Naive thymus-derived CD8-positive, alpha-beta T cell (primary cell): Measurements from ENCODE around the gene DPY19L2. TPM values are rescaled to one million over a fixed set of nuclear protein-coding genes. Genes with fewer than 3 reads are reported as not detected.
"Not testable (repeated sequence)": the region's sequence is repeated elsewhere in the genome, so short reads cannot be mapped to it uniquely, and the experiment has no call there.

ENCODE experiments used
- ATAC-seq, 2 donors: fragments of 150-1000 bp; cut with Tn5 transposase in 1 of 2; sonication (Bioruptor Pico), chemical (Tn5 transposase) in 1 of 2; 1 replicate in 1 of 2; 2 replicates in 1 of 2; pipeline ENCODE4 v1.10.0; 2021; ENCODE audit warnings: mild to moderate bottlenecking in 2 of 2, moderate library complexity in 2 of 2
- POLR2A ChIA-PET: fragments of 350-600 bp; sonication (Branson Sonifier 250); formaldehyde crosslinking; loops from one replicate; lab custom pipeline; 2021; ENCODE audit warnings: antibody characterized with exemption; lab: Charles Lee
- DNase-seq, 10 donors: peaks; one replicate each; pipeline versions ENCODE4 v3.0.0 to v3.0.0-alpha.2; 2020 to 2022
- H3K27ac Mint-ChIP-seq, 10 donors: one replicate each; pipeline ENCODE4 v1.8.0; 2020 to 2022; ENCODE audit warnings: mild to moderate bottlenecking in 10 of 10, mixed read lengths in 10 of 10, moderate library complexity in 4 of 10, inconsistent platforms in 1 of 10
- H3K27me3 Mint-ChIP-seq, 5 donors: one replicate each; pipeline ENCODE4 v1.8.0; 2021 to 2022; ENCODE audit warnings: mixed read lengths in 5 of 5
- H3K36me3 Mint-ChIP-seq, 3 donors: one replicate each; pipeline ENCODE4 v1.8.0; 2020 to 2022; ENCODE audit warnings: mixed read lengths in 3 of 3, mild to moderate bottlenecking in 2 of 3, inconsistent platforms in 1 of 3
- H3K4me1 Mint-ChIP-seq, 4 donors: one replicate each; pipeline ENCODE4 v1.8.0; 2021 to 2022; ENCODE audit warnings: mixed read lengths in 4 of 4
- H3K4me3 Mint-ChIP-seq, 10 donors: one replicate each; pipeline ENCODE4 v1.8.0; 2020 to 2022; ENCODE audit warnings: mild to moderate bottlenecking in 10 of 10, mixed read lengths in 10 of 10, moderate library complexity in 6 of 10, inconsistent platforms in 1 of 10
- H3K9me3 Mint-ChIP-seq, 9 donors: one replicate each; pipeline ENCODE4 v1.8.0; 2020 to 2022; ENCODE audit warnings: mixed read lengths in 9 of 9, mild to moderate bottlenecking in 3 of 9, inconsistent platforms in 1 of 9, moderate library complexity in 1 of 9
- polyA plus RNA-seq, 3 donors: library from polyadenylated mRNA; unstranded; fragments of 300-500 nt; fragmentation: Illumina TruSeq; gene quantifications; one replicate each; pipeline ENCODE4 v1.2.3, GENCODE V29; 2021
- total RNA-seq, 8 experiments: library from RNA in 2 of 8; stranded (reverse) in 2 of 8; gene quantifications; one replicate each; pipeline ENCODE4 v1.2.3 and lab custom pipeline; 2021 to 2026

Gene DPY19L2
- total RNA-seq, result 10 to 100 TPM; 15.4 to 16.7 TPM
- under 1 TPM; 0.47 to 0.72 (median 0.60) TPM for polyA plus RNA-seq
- total RNA-seq (lab: John Stamatoyannopoulos, UW), result 3.2 to 14.2 (median 5.3) reads per million in 6 experiments

DNA sequence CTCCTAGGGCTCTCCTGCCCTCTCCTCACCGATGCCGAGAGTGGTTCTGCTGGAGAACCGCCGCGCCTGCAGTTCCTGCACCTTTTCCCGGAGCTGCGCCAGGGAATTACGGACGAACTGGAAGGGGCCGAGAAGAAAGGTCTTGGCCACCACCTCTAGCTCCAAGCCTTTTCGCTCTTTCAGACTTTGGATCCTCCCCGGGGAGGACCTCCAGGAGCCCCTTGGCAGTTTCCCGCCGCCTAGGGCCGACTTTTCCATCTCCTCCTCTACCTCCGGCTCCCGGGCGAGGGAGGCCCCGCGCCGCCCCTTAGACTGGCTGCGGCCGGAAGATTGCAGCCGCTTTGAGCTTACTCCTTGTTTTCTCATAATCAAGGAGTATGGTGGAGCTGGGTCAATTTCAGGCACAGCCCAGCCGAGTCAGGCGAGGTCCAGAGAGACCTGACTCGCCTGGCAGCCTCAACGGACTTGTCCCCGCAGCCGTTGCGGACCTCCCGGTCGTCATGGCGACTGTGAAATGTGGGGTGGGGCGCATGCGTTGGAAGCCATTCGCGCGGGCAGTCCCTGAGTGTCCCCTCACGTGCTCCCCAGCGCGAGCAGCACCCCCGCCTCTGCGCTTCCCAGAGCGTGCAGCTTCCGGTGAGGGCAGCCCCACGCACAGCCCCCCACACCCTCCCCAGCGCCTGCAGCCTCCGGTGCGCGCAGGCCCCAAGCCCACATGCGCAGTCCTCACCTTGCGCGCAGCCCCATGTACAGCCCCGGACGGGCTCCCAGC is at the start of gene DPY19L2:
Gene DPY19L2, minus strand, starts transcription at position 466 of the 772 bp plus-strand sequence. Its CDS starts 100 bp downstream, at position 366.
- POLR2A ChIA-PET, result interaction anchor here (1.1 to 1.8 kb wide), 4 partner anchors 110 to 554 kb away, joined by 3 to 9 read pairs (median 4); partner anchors contain the start of gene KICS2
- Mint-ChIP-seq H3K4me1 (peaks cover 14 to 36% (median 30%) of the 10 kb centered on the region in 4 donors), H3K4me3 (peak within 1 kb of the TSS; percentile 88 to 96 (median 94)), H3K36me3 (no peaks in the 10 kb centered on the region), H3K27ac (peak within 1 kb of the TSS; percentile 57 to 93 (median 83)), H3K27me3 (peaks cover 0 to 14% (median 3%) of the 10 kb centered on the region in 5 donors), H3K9me3 (no peaks in the 10 kb centered on the region)
- peak; percentile 90 to 93 for ATAC-seq
- DNase-seq, result peak; percentile 23 to 87 (median 56)

DNA sequence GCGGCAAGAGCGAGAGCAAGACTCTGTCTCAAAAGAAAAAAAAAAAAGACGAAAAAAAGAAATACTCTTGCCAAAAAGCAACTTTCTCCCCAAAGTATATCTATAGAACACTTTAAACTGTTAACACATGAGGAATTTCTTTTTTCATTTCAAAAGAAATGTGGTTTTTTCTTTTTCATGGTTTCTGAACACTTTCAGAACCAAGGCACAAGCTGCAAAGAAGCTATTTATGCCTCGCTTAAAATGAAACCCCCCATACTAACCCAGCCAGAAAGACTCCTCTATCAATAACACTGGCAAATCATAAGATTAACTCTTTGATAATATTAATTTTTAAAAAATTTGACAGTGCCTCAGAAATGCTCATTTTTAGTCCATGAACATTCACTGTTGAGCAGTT is 48.6 kb upstream of the DPY19L2 start:
- H3K9me3 Mint-ChIP-seq, H3K4me3 Mint-ChIP-seq, POLR2A ChIA-PET, H3K27ac Mint-ChIP-seq, DNase-seq, H3K36me3 Mint-ChIP-seq, H3K4me1 Mint-ChIP-seq, ATAC-seq, H3K27me3 Mint-ChIP-seq: not testable (repeated sequence)

DNA sequence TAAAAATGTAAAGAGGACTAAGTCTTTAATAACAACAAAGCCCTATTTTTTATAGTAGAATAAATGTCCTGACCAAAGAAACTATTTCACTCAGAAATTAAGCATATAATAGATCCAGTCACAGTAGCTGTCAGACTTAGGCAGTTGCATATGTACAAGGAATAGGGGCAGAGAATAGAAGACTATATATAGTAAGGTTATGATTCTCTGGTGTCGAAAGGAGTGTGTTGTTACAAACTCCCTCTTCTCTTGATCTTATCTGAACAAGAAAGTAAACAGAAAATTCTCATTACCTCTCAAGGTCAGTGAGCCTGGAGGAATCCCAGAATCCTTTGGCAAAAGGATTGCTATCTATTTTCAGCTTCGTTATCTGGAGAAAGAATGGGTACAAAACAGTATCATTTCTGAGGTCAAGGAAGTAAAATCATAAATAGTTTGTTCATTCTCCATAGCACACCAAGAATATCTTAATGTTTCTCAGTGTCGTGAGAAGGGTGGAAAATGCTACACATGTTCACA is 46.9 kb upstream of the DPY19L2 start:
- DNase-seq, H3K4me3 Mint-ChIP-seq, H3K4me1 Mint-ChIP-seq: not testable (repeated sequence)

DNA sequence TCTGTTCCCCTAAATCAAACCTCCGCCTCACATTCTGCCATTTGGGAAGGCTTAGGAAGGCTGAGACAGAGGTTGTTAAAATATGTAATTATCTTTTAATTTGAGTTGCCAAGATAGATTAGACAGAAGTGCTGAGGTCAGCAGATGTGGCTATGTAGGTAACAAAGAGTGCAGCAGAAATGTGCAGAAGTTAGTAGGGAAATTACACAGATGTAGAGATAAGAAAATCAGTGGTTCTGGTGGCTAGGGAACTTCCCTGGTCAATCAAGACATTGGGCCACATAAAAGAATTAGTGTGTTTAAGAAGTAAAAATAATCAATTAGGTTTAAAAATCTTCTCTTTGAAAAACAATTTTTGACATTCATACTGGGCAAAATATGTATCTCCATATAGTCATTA is 46.1 kb upstream of the DPY19L2 start:
- H3K36me3 Mint-ChIP-seq, result not testable (repeated sequence)

More for the DNA sequence above, 46.9 kb upstream of the DPY19L2 start:
- peak overlapping the region in 1 of 10 donors; percentile 74 for H3K27ac Mint-ChIP-seq
- ATAC-seq, H3K27me3 Mint-ChIP-seq, H3K9me3 Mint-ChIP-seq, H3K36me3 Mint-ChIP-seq, POLR2A ChIA-PET: not testable (repeated sequence)

DNA sequence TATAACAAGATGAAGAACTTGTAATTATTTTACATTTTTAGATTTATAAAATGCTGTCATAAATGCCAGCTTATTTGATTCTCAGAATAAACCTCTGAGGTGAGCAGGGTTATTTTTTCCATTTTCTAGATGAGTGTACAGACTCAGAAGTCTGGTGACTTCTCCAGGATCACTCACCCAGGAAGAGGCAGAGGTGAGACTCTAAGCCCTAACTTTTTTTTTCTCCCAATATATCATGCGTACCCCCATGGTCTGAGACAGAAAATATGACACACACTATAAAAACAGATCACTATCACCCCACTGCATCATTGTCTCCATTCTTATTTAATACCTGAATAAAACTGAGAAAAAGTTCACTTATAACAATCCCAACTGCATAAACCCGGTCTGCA is 45.4 kb upstream of the DPY19L2 start:
- H3K9me3 Mint-ChIP-seq, DNase-seq, H3K27ac Mint-ChIP-seq, H3K4me1 Mint-ChIP-seq, POLR2A ChIA-PET, ATAC-seq, H3K36me3 Mint-ChIP-seq, H3K27me3 Mint-ChIP-seq, H3K4me3 Mint-ChIP-seq: not testable (repeated sequence)

More for the DNA sequence above, 46.1 kb upstream of the DPY19L2 start:
- H3K9me3 Mint-ChIP-seq, H3K27me3 Mint-ChIP-seq, H3K27ac Mint-ChIP-seq, ATAC-seq, H3K4me3 Mint-ChIP-seq, POLR2A ChIA-PET, H3K4me1 Mint-ChIP-seq, DNase-seq: not testable (repeated sequence)

DNA sequence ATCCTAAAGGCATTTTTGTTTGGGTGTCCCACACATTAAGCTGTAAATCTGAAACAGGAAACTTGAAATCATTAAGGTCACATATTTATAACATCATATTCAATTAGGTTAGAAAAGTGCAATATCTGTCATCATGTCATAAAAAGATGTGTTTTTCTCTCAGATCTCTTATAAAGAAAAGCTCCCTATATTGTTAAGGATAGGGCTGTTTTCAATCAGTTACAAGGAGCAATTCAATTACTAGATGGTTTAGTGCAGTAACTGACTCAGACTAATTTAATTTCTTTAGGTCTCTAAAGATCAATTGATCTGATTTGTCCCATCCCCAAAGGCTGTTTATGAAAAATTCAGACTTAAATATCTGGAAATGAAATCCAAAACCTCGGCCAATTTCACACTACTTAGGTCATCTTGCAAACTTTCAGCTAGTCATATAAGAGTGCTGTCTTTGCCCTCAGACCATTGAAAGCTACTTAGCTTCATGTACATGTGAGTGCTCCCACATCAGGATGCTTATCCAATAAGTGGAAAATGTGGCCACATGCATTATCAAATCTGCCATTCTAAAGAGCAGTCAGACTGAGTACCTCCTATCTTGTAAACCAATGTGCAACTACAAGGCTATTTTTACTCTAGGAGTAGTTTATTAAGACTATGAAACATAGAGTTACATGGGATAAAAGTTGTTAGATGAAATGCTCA is 44.8 kb upstream of the DPY19L2 start:
- DNase-seq, POLR2A ChIA-PET, H3K27ac Mint-ChIP-seq, H3K27me3 Mint-ChIP-seq, ATAC-seq, H3K4me3 Mint-ChIP-seq, H3K36me3 Mint-ChIP-seq, H3K4me1 Mint-ChIP-seq, H3K9me3 Mint-ChIP-seq: not testable (repeated sequence)

DNA sequence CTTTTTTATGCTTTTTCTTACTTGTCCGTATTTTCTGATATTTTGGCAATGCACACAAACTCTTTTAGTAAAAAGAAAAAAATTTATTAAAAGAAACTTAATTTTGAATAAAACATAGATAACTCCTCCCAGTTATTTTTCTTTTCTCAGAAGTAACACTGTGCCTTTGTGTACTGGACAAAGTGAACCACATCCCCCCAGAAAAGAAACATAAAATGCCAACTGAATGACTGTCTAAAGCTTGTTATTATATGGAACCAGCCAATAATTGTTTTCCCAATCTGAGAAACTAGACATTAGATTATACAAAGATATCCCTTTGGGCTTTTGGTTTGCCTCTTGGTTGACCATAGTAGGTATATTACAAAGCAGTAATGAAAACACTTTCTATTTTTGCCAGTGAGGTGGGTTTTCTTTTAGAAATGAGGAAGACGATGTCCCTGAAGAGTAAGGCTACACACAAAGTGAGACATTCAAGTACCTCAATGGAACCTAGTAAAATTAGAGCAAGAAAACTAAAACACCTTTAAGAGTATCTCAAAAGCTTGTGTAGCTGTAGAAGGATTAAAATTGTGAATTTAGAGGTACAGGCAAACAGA is 44.2 kb upstream of the DPY19L2 start:
- H3K4me1 Mint-ChIP-seq, H3K4me3 Mint-ChIP-seq, H3K27ac Mint-ChIP-seq, H3K9me3 Mint-ChIP-seq, ATAC-seq, POLR2A ChIA-PET, DNase-seq, H3K36me3 Mint-ChIP-seq, H3K27me3 Mint-ChIP-seq: not testable (repeated sequence)

DNA sequence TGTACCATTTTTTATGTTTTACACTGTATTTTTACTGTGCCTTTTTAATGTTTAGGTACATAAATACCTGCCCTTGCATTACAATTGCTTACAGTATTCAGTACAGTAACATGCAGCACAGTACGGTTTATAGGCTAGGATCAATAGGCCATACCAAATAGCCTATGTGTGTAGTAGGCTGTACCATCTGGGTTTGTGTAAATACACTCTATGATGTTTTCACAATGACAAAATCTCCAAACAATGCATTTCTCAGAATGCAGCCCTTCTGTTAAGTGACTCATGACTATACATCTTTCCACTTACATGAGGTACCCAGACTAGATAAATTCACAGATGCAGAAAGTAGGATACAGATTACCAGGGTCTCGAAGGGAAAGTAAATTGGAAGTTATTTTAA is 43.0 kb upstream of the DPY19L2 start:
- H3K36me3 Mint-ChIP-seq, H3K27me3 Mint-ChIP-seq, POLR2A ChIA-PET, H3K9me3 Mint-ChIP-seq, H3K27ac Mint-ChIP-seq, ATAC-seq, H3K4me3 Mint-ChIP-seq, DNase-seq, H3K4me1 Mint-ChIP-seq: not testable (repeated sequence)

DNA sequence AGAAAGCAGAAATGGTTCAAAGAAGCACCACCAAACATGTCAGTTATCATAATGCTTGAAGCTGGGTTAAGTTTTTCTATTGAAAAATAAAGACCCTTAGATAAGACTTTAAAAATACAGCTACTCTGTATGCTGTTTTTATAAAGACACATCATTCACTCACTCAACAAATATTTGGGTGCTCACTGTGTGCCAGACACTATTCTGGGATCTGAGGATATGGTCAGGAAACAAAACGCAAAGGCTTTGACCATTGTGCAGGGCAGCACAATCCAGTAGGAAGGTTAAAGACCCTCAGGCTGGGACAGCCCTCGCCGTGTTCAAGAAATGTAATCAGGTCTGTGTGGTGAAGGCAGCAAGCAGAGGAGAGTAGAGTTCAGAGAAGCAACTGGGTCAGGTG is 38.0 kb upstream of the DPY19L2 start:
- no peaks in the 10 kb centered on the region for H3K36me3 Mint-ChIP-seq
- peaks cover 0 to 3% (median 0%) of the 10 kb centered on the region in 5 donors for H3K27me3 Mint-ChIP-seq
- POLR2A ChIA-PET, result no interaction called here
- DNase-seq, result no peak
- H3K4me3 Mint-ChIP-seq, result no peak overlapping the region
- no peak overlapping the region for H3K27ac Mint-ChIP-seq
- no peaks in the 10 kb centered on the region for H3K4me1 Mint-ChIP-seq
- no peaks in the 10 kb centered on the region for H3K9me3 Mint-ChIP-seq
- ATAC-seq, result no peak

DNA sequence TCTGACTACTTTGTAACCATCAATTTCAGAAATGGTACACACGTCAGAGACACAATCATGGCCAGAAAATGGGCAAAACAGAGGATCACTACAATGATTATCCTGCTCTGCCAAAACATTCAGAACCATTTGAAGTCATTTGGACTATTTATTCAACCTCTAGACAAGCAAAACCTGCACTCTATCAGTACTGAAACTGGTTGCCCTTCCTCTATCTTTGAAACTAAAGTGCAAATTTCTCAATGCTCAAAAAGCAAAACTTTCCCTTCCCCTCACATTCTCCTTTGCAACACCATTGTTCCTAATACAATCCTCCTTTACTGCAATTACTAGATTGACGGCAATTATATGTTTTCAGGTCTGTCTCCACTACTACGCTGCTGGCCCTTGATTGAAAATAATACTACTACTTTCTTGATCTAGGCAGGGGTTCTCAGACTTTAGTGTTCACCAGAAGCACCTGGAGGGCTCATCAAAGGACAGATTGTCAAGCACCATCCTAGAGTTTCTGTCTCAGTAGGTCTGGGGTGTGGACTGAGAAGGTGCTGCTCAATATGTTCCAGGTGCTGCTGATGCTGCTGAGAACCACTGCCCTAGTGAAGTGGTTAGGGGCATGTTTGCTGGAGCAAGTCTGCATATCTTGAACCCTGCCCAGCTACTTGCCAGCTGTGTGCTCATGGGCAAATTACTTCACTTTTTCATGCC is 31.5 kb upstream of the DPY19L2 start:
- H3K4me1 Mint-ChIP-seq, H3K9me3 Mint-ChIP-seq, H3K36me3 Mint-ChIP-seq, H3K4me3 Mint-ChIP-seq, DNase-seq, ATAC-seq, H3K27ac Mint-ChIP-seq, POLR2A ChIA-PET: not testable (repeated sequence)
- peaks cover 2 to 23% (median 4%) of the 10 kb centered on the region in 5 donors for H3K27me3 Mint-ChIP-seq

DNA sequence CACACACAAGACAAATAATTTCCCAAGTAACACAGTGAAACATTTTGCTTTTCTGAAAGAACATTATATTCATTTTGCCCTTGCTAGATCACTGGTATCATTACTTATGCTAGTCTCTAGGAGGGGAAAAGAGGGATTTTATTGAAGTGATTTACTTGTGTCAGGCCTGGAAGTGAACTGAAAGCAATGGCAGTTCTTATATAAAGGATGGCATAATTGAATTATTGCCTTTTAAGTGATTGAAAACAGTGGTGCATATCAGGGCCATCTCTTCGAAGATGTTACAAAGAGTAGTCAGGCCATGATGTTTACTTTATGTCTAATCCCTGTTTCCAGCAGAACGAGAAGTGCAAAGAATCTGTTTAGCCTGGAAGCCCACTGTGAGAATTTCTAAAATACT is 30.7 kb upstream of the DPY19L2 start:
- H3K36me3 Mint-ChIP-seq, H3K9me3 Mint-ChIP-seq, H3K4me1 Mint-ChIP-seq, H3K4me3 Mint-ChIP-seq, H3K27ac Mint-ChIP-seq, POLR2A ChIA-PET, DNase-seq, ATAC-seq: not testable (repeated sequence)
- peaks cover 2 to 23% (median 4%) of the 10 kb centered on the region in 5 donors for H3K27me3 Mint-ChIP-seq

DNA sequence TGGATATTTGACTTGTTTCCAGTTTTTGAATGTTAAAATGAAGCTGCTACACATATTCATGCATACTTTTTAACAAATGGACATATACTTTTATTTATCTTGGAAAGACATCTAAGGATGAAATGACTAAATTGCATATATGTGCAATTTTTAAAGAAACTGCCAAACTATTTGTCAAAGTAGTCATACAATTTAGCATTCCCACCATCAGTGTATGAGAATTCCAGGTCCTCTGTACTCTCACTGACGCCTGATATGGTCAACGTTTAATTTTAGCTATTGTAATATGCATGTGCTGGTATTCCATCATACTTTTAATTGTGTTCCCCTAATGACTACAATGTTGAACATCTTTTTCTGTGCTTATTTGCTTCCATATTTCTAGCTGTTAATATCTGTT is 22.5 kb upstream of the DPY19L2 start:
- H3K9me3 Mint-ChIP-seq, H3K36me3 Mint-ChIP-seq, ATAC-seq, H3K4me3 Mint-ChIP-seq, H3K27me3 Mint-ChIP-seq, H3K4me1 Mint-ChIP-seq, POLR2A ChIA-PET, H3K27ac Mint-ChIP-seq, DNase-seq: not testable (repeated sequence)
